IMR-90 (cell line): ENCODE data around the gene DENND1B. TPM values are rescaled to one million over a fixed set of nuclear protein-coding genes. Genes with fewer than 3 reads are reported as not detected.

Source experiments
- ATAC-seq: fragments of 200-7000 bp; cut with Tn5 transposase; 2 replicates; pipeline ENCODE4 v1.9.1; 2020; ENCODE audit warnings: low read depth, mild to moderate bottlenecking, moderate library complexity
- BruUV-seq: library from RNA; stranded (reverse); fragments of 400-500 nt; replicated peaks from 2 replicates; lab custom pipeline; 2021; lab: Mats Ljungman, UMichigan
- CTCF ChIA-PET: fragments of 300-600 bp; formaldehyde crosslinking; extraction: SDS; loops from one replicate; lab custom pipeline; 2021; ENCODE audit warnings: antibody characterized with exemption; lab: Yijun Ruan, JAX
- POLR2A ChIA-PET: fragments of 300-600 bp; sonication (Branson Sonifier 250); formaldehyde crosslinking; loops from one replicate; lab custom pipeline; 2022; ENCODE audit warnings: antibody characterized with exemption; ENCODE audit not compliant: unreplicated experiment; lab: Charles Lee
- DNase-seq: peaks from one replicate; pipeline ENCODE4 v3.0.0; 2013
- H2AFZ ChIP-seq: replicated peaks from 2 replicates; pipeline ENCODE3; 2013; ENCODE audit warnings: low read length, mild to moderate bottlenecking; ENCODE audit not compliant: poor library complexity
- H2AK5ac ChIP-seq: 2 replicates; pipeline ENCODE4 v1.6.1; 2013; ENCODE audit warnings: low read depth, low read length, inconsistent platforms
- H2AK9ac ChIP-seq: replicated peaks from 2 replicates; pipeline ENCODE3; 2013; ENCODE audit warnings: mild to moderate bottlenecking, low read depth, low read length, moderate library complexity; ENCODE audit not compliant: poor library complexity
- H2BK120ac ChIP-seq: 2 replicates; pipeline ENCODE4 v1.6.1; 2013; ENCODE audit warnings: low read depth, low read length, inconsistent platforms
- H2BK15ac ChIP-seq: 3 replicates; pipeline ENCODE4 v1.6.1; 2013; ENCODE audit warnings: low read depth, low read length, inconsistent platforms
- H2BK20ac ChIP-seq: 2 replicates; pipeline ENCODE4 v1.6.1; 2013; ENCODE audit warnings: low read depth, mild to moderate bottlenecking, inconsistent platforms, low read length, moderate library complexity
- H2BK5ac ChIP-seq: 2 replicates; pipeline ENCODE4 v1.6.1; 2013; ENCODE audit warnings: mild to moderate bottlenecking, low read depth, low read length, inconsistent platforms; ENCODE audit not compliant: poor library complexity, severe bottlenecking
- H3K14ac ChIP-seq: replicated peaks from 2 replicates; pipeline ENCODE4 v1.6.1; 2013; ENCODE audit warnings: low read depth, low read length, inconsistent platforms
- H3K18ac ChIP-seq: 2 replicates; pipeline ENCODE4 v1.6.1; 2013; ENCODE audit warnings: low read depth, low read length, control low read depth
- H3K23ac ChIP-seq: 2 replicates; pipeline ENCODE4 v1.6.1; 2013; ENCODE audit warnings: low read depth, low read length, inconsistent platforms
- H3K27ac ChIP-seq: 2 replicates; pipeline ENCODE4 v1.5.1; 2013; ENCODE audit warnings: mild to moderate bottlenecking, control low read depth, low read length; ENCODE audit not compliant: insufficient read depth
- H3K27me3 ChIP-seq: 2 replicates; pipeline ENCODE4 v1.6.1; 2013; ENCODE audit warnings: low read length; ENCODE audit not compliant: control insufficient read depth, insufficient read depth
- H3K36me3 ChIP-seq: 2 replicates; pipeline ENCODE4 v1.6.1; 2013; ENCODE audit warnings: low read length, mixed read lengths; ENCODE audit not compliant: control insufficient read depth, insufficient read depth
- H3K4ac ChIP-seq: 2 replicates; pipeline ENCODE4 v1.6.1; 2013; ENCODE audit warnings: low read depth, low read length, inconsistent platforms
- H3K4me1 ChIP-seq: 2 replicates; pipeline ENCODE4 v1.6.1; 2013; ENCODE audit warnings: low read length, mixed read lengths; ENCODE audit not compliant: control insufficient read depth, insufficient read depth
- H3K4me2 ChIP-seq: 2 replicates; pipeline ENCODE4 v1.6.1; 2013; ENCODE audit warnings: low read depth, mild to moderate bottlenecking, control low read depth, low read length, moderate library complexity
- H3K4me3 ChIP-seq: 2 replicates; pipeline ENCODE4 v1.5.1; 2013; ENCODE audit warnings: low read depth, mild to moderate bottlenecking, control low read depth, low read length, moderate library complexity; ENCODE audit not compliant: insufficient read depth
- H3K56ac ChIP-seq: 2 replicates; pipeline ENCODE4 v1.6.1; 2013; ENCODE audit warnings: low read length, inconsistent platforms; ENCODE audit not compliant: insufficient read depth; ENCODE audit errors: extremely low read depth
- H3K79me1 ChIP-seq, 2 experiments: 2 replicates each; pipeline ENCODE4 v1.6.1; 2013; ENCODE audit warnings: low read length in 2 of 2, inconsistent platforms in 1 of 2, low read depth in 1 of 2
- H3K9ac ChIP-seq: 2 replicates; pipeline ENCODE4 v1.6.1; 2013; ENCODE audit warnings: low read depth, low read length, control low read depth
- H3K9me1 ChIP-seq: 2 replicates; pipeline ENCODE4 v1.6.1; 2013; ENCODE audit warnings: low read length, inconsistent platforms; ENCODE audit not compliant: insufficient read depth
- H3K9me3 ChIP-seq: 2 replicates; pipeline ENCODE4 v1.6.1; 2013; ENCODE audit warnings: low read length; ENCODE audit not compliant: control insufficient read depth, insufficient read depth
- H4K20me1 ChIP-seq: 2 replicates; pipeline ENCODE4 v1.6.1; 2013; ENCODE audit warnings: low read length, inconsistent platforms; ENCODE audit not compliant: insufficient read depth
- H4K5ac ChIP-seq: 2 replicates; pipeline ENCODE4 v1.6.1; 2013; ENCODE audit warnings: mild to moderate bottlenecking, low read depth, low read length, control low read depth
- H4K8ac ChIP-seq, 2 experiments: 2 replicates each; pipeline ENCODE4 v1.6.1; 2013; ENCODE audit warnings: low read depth in 2 of 2, low read length in 2 of 2, control low read depth in 1 of 2, inconsistent platforms in 1 of 2
- H4K91ac ChIP-seq: 2 replicates; pipeline ENCODE4 v1.6.1; 2013; ENCODE audit warnings: low read depth, low read length, inconsistent platforms; ENCODE audit not compliant: insufficient read depth
- BHLHE40 ChIP-seq: fragments of 150-350 bp; IDR thresholded peaks from 2 replicates; pipeline ENCODE4 v1.6.1; 2016; ENCODE audit warnings: mild to moderate bottlenecking, low read depth, low read length
- FOS ChIP-seq: fragments of 150-350 bp; IDR thresholded peaks from 2 replicates; pipeline ENCODE4 v1.6.1; 2016; ENCODE audit warnings: low read depth, low read length
- MAFK ChIP-seq: IDR thresholded peaks from 2 replicates; pipeline ENCODE4 v1.6.1; 2012; ENCODE audit warnings: low read depth, low read length, improper control_type of control experiment
- MXI1 ChIP-seq: IDR thresholded peaks from 2 replicates; pipeline ENCODE4 v1.6.1; 2012; ENCODE audit warnings: low read depth, mild to moderate bottlenecking, low read length, moderate library complexity, borderline replicate concordance
- POLR2A ChIP-seq: IDR thresholded peaks from 2 replicates; pipeline ENCODE4 v1.6.1; 2012; ENCODE audit warnings: mild to moderate bottlenecking, low read depth, low read length
- RAD21 ChIP-seq: IDR thresholded peaks from 2 replicates; pipeline ENCODE4 v1.6.1; 2012; ENCODE audit warnings: low read length, improper control_type of control experiment
- SMC3 ChIP-seq: fragments of 150-350 bp; IDR thresholded peaks from 2 replicates; pipeline ENCODE4 v1.6.1; 2016; ENCODE audit warnings: low read depth, mild to moderate bottlenecking, antibody characterized with exemption, low read length, moderate library complexity
- WGBS, 2 experiments: methylation state at CpG; one replicate each; pipeline versions ENCODE4 v1.1.5 to v1.1.7; 2013; ENCODE audit warnings: missing lambda C conversion rate in 2 of 2; ENCODE audit not compliant: insufficient read length in 1 of 2; ENCODE audit errors: extremely low coverage in 2 of 2; 5-methylcytosine and 5-hydroxymethylcytosine counted together
- dilution Hi-C: fragments of 300-500 bp; cut with HindIII; formaldehyde crosslinking; loops from one replicate; pipeline ENCODE4 v1.14.3; 2018; ENCODE audit warnings: low sequenced_read_pairs; ENCODE audit not compliant: unreplicated experiment
- in situ Hi-C: fragments of 300-500 bp; cut with MboI; formaldehyde crosslinking; loops from 3 replicates; pipeline ENCODE4 v1.14.3; 2019; ENCODE audit warnings: low sequenced_read_pairs, inconsistent platforms, mixed read lengths
- intact Hi-C: fragments of 100-400 bp; cut with micrococcal nuclease; formaldehyde crosslinking; loops from 2 replicates; pipeline ENCODE4 v1.10.0; 2022
- polyA plus RNA-seq, 3 experiments: library from polyadenylated mRNA; depleted of rRNA; stranded (reverse); fragments of >200 nt; gene quantifications; 2 replicates each; pipeline ENCODE4 v1.2.3, GENCODE V29; 2012; ENCODE audit warnings: low replicate concordance in 1 of 3
- total RNA-seq: library from RNA; depleted of rRNA; stranded (reverse); fragments of >200 nt; gene quantifications from 2 replicates; pipeline ENCODE4 v1.2.3, GENCODE V29; 2012
- TF ChIP-seq, protein P1 (sequence below): fragments of 150-350 bp; IDR thresholded peaks from 2 replicates; pipeline ENCODE4 v1.6.1; 2016; ENCODE audit warnings: low read depth, mild to moderate bottlenecking, low read length, moderate library complexity, borderline replicate concordance

The DENND1B gene
- total and polyA plus RNA-seq, 2 of the 4 experiments (the other 2 are of a cell fraction): 4.0 to 24.2 TPM

DNA sequence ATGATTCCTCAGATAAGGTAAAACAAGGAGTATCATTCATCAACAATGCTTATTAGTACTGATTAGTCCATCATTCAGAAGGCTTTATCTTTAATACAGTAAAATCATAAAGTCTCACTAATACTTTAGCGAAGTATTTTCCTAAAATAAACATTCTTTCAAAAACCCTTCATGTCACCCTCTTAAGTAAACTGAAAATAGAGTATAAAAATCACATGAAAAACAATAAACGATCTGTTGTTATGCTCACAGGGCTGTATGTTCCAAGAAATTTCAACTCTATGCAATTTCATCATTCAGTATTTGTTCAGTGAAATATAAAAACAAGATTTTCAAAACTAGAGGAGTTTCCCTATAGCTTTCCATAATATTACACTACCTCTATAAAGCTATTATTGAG is 102.0 kb downstream of the DENND1B start:
- Histone ChIP-seq H3K56ac (no peak overlapping the region), H3K23ac (no peak overlapping the region), H3K14ac (no peak overlapping the region), H3K4me3 (no peak overlapping the region), H2AK5ac (no peak overlapping the region), H3K4me1 (peaks cover 7% of the 10 kb centered on the region), H3K9me1 (no peaks in the 10 kb centered on the region), H4K5ac (no peak overlapping the region), H2BK120ac (no peak overlapping the region), H3K79me1 (peaks cover 0 to 10% of the 10 kb centered on the region in 2 experiments; a peak in 3 of 4 replicates), H2BK5ac (no peak overlapping the region), H3K9ac (no peak overlapping the region), H2AK9ac (no peak overlapping the region), H3K4me2 (no peak overlapping the region), H3K27ac (no peak overlapping the region), H3K4ac (no peak overlapping the region), H4K91ac (no peak overlapping the region), H2BK15ac (no peak overlapping the region), H4K8ac (no peak overlapping the region), H3K18ac (no peak overlapping the region), H2AFZ (no peak overlapping the region), H3K27me3 (no peaks in the 10 kb centered on the region), H3K9me3 (no peaks in the 10 kb centered on the region), H4K20me1 (no peaks in the 10 kb centered on the region), H2BK20ac (no peak overlapping the region), H3K36me3 (no peaks in the 10 kb centered on the region)
- ChIA-PET POLR2A (no interaction called here), CTCF (interaction anchor here (0.7 kb wide), 1 partner anchor 55 kb away, joined by 3 read pairs; no protein-coding TSS in a partner anchor)
- TF ChIP-seq SMC3 (no peak), RAD21 (no peak), POLR2A (no peak), MAFK (no peak), FOS (no peak), MXI1 (no peak), BHLHE40 (no peak)
- TF ChIP-seq, protein P1, sequence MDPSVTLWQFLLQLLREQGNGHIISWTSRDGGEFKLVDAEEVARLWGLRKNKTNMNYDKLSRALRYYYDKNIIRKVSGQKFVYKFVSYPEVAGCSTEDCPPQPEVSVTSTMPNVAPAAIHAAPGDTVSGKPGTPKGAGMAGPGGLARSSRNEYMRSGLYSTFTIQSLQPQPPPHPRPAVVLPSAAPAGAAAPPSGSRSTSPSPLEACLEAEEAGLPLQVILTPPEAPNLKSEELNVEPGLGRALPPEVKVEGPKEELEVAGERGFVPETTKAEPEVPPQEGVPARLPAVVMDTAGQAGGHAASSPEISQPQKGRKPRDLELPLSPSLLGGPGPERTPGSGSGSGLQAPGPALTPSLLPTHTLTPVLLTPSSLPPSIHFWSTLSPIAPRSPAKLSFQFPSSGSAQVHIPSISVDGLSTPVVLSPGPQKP: no peak
- DNase-seq (no peak), ATAC-seq (no peak)
- WGBS, 2 experiments: no CpG with 5 or more reads among the region's 2 CpGs
- intact Hi-C loops (no loop called here), dilution Hi-C loops (no loop called here), in situ Hi-C loops (no loop called here)
- no TSS peak for BruUV-seq
